T-helper 2 cell (primary cell): ENCODE results near the gene CD248.
"Not testable (repeated sequence)": the region's sequence is repeated elsewhere in the genome, so short reads cannot be mapped to it uniquely, and the experiment has no call there.

ENCODE experiments used
- DNase-seq, 5 experiments: peaks; one replicate each; pipeline versions ENCODE4 v3.0.0 to v3.0.0-alpha.2; 2012 to 2022

Gene CD248

GRCh38 chr11:66288671-66289547 lies 27.9 kb downstream of the CD248 start, which contains the start of gene YIF1A:
YIF1A (minus strand) TSS chr11:66289143; CDS start chr11:66288985, 158 bp downstream.
- DNase-seq, result peak; percentile 96 to 100 (median 98)

- DNase-seq, result no peak
Observed at GRCh38 chr11:66287889-66288670, 28.8 kb downstream of the CD248 start.

- DNase-seq, result no peak
Observed at GRCh38 chr11:66287211-66287888, 29.5 kb downstream of the CD248 start.

- no peak for DNase-seq
Observed at GRCh38 chr11:66286699-66287098, 30.1 kb downstream of the CD248 start.

GRCh38 chr11:66285250-66285947 lies 31.4 kb downstream of the CD248 start:
- DNase-seq, result no peak

GRCh38 chr11:66284526-66285078 lies 32.2 kb downstream of the CD248 start:
- no peak for DNase-seq

GRCh38 chr11:66283461-66284105 lies 33.3 kb downstream of the CD248 start:
- no peak for DNase-seq

- DNase-seq, result peak; percentile 97 to 100 (median 99)
Observed at GRCh38 chr11:66282468-66283455, 34.1 kb downstream of the CD248 start.

- DNase-seq, result no peak
Observed at GRCh38 chr11:66281776-66282467, 34.9 kb downstream of the CD248 start.

GRCh38 chr11:66281001-66281400 lies 35.8 kb downstream of the CD248 start:
- DNase-seq, result no peak

GRCh38 chr11:66280428-66280827 lies 36.4 kb downstream of the CD248 start:
- DNase-seq, result no peak

- no peak for DNase-seq
Observed at GRCh38 chr11:66279092-66279734, 37.6 kb downstream of the CD248 start.

- peak in 1 of 5 experiments; percentile 27 for DNase-seq
Observed at GRCh38 chr11:66278363-66279091, 38.3 kb downstream of the CD248 start.

GRCh38 chr11:66277471-66278362 lies 39.1 kb downstream of the CD248 start, which contains the start of gene CNIH2:
CNIH2 (plus strand) TSS chr11:66278175; CDS start chr11:66278457, 282 bp downstream.
- peak in 4 of 5 experiments; percentile 29 to 52 (median 42) for DNase-seq

- DNase-seq, result not testable (repeated sequence)
Observed at GRCh38 chr11:66277064-66277463, 39.8 kb downstream of the CD248 start.

- DNase-seq, result not testable (repeated sequence)
Observed at GRCh38 chr11:66276619-66277018, 40.2 kb downstream of the CD248 start.
